ENCODE measurements around the gene CPXM2.

Gene CPXM2

DNA sequence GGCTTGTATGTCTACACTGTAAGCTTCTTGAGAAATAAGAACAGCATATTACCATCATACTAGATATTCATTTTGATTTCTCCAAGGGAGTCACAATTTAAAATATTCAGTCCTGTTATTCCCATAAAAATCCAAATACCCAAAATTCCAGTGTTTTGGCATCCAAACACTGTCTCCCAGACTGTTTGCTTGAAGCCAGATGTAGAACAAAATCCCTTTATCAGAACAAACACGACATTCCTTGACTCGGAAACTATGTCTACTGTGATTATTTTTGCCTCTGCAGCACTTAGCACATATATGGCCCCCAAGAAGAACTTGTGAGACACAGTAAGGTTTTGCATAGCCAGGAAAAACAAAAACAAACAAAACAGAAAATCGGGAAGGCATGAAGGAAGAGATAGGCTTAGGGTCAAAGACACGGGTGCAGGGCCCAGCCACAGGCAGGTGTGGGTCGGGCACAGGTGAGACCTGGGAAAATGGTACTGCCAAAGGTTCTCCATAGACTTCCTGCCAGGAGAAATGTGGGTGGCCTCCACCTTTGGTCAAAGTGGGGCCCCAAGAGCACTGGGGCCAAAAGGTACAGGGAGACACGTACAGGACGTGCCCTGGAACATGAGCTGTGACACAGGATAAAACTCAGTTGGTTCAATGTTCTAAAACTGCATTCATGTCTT is 36.5 kb downstream of the CPXM2 start:
- no peak for DNase-seq (ENCODE audit: low read depth)

DNA sequence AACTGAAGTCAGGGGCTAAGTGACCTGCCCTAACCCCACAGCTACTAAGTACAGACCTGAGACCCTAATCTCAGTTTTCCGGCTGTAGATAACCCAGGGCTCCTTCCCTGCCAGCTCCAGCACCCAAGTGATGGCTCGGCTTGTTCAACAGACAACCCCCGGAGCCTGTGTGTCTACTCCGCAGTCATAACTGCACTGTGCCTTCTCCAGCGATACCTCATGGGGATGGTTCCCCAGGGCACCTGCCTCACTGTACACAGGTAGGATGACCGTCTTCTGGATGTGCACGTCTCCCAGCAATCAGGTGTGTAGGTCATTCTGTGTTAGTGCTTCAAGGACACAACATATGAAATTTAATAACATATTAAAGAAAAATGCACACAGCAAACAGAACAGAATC is 37.1 kb downstream of the CPXM2 start:
- DNase-seq (ENCODE audit: low read depth) = no peak
- no peak overlapping the region for H3K4me3 ChIP-seq (ENCODE audit: low read depth, low read length)

More for the DNA sequence above, 36.5 kb downstream of the CPXM2 start:
- H3K4me3 ChIP-seq (ENCODE audit: low read depth, low read length) = no peak overlapping the region

DNA sequence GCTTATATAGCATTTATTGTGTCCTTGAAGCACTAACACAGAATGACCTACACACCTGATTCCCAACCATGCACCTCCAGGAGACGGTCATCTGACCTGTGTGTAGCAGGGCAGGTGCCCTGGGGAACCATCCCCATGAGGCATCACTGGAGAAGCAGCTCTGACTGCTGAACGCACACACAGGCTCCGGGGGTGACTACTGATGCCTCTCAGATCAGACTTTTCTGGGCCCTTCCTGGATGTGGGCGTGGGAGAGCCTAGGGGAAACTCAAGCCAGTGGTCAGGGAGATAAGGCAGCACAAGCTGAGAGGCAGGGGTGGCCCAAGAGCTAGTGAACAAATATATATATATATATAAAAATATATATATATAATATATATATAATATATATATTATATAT is 37.6 kb downstream of the CPXM2 start:
- no peak overlapping the region for H3K4me3 ChIP-seq (ENCODE audit: low read depth, low read length)
- DNase-seq (ENCODE audit: low read depth) = no peak

DNA sequence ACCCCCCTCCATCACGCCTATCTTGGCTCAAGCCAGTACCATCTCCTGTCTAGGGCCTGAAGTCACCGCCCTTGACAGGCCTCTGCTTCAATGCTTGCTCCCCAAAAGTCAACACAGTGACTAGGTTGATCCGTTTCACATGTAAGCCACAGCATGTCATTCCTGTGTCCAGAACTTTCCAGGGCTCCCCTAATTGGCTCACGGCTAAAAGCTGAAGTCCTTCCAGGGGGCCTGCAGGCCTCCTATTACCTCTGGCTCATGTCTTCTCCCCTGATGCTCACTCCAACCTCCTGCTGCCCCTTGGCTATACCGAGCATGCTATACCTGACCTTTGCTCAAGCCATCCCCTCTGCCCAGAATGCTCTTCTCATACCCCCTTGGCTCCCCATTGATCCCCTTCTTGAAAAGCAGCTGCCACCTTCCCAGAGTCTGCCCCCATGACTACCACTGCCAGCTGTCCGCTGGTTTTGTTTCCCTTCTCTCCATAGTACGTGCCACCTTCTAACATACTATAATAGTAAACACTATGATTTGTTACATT is 39.1 kb downstream of the CPXM2 start:
- DNase-seq (ENCODE audit: low read depth) = no peak
- H3K4me3 ChIP-seq (ENCODE audit: low read depth, low read length) = no peak overlapping the region

DNA sequence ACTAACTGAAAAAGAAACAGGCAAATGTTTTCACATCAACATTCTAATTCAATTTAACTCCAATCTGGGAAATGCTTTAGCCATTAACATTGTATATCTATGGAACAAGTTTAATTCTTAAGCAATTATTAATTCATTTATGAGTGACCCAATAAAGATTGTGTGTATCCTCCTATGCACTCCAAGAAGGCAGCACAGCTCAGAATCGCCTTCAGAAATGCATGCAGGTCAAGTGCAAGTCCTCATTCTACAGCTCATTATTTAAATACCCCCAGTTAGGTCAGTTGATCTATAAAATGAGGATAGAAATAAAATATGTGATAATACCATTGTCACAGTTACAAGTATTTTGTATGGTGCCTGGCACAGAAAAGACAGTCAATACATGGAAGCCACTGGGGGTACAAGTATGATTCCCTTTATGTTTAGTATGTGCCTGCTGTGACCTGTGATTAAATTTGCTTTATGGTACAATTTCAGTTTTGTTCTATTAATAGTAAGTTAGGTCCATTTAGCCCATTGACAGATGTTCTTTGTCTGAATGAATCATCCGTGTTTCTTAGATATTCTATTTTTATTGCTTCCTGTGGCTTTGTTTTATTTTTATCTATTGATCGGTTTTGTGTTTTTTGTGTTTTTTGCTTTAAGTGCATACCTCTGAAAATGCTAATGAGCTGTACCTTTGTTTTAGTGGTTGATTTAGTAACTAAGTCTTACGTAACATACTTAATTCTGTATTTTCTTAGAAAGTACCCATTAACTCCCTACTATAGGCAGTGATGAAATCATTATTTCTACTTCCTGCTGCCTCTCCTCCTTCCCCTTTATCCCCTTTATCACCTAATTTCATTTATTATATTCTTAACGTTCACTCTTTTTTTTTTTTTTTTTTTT is 42.8 kb downstream of the CPXM2 start:
- no peak for DNase-seq (ENCODE audit: low read depth)

DNA sequence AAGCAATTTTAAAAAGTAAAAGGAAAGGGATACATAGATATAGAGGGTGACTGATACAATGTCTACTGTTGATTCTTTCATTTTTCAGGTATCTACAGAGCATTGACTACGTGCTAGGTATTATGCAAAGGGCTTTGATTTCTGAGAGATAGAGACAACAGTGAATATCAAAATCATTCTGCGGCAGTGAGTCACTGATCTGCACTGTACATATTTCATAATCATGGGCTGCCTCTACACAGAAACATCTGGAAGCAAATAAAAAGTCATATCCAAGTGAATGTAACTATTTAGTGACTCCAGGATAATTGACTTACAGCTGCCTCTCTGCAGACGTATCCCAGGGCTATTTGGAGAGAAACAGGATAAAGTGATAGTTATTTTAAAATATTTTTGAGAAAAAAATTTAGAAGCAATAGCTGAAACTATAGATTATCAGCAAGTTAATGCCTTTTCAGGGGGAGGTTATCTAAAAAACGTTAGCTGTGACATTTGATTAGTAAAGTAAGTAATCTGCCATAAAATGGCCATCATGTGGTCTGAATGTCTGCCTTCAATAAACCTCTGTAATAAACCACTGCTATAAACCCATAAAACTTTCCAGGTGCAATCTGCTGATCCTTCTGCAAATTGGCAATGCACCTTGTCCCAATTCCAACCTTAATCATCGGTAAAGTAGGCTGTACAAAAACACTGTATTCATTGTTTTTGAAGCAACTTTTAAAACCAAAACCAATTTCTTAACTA is 43.7 kb downstream of the CPXM2 start:
- DNase-seq (ENCODE audit: low read depth) = no peak
- H3K4me3 ChIP-seq (ENCODE audit: low read depth, low read length) = no peak overlapping the region

More for the DNA sequence above, 42.8 kb downstream of the CPXM2 start:
- no peak overlapping the region for H3K4me3 ChIP-seq (ENCODE audit: low read depth, low read length)

DNA sequence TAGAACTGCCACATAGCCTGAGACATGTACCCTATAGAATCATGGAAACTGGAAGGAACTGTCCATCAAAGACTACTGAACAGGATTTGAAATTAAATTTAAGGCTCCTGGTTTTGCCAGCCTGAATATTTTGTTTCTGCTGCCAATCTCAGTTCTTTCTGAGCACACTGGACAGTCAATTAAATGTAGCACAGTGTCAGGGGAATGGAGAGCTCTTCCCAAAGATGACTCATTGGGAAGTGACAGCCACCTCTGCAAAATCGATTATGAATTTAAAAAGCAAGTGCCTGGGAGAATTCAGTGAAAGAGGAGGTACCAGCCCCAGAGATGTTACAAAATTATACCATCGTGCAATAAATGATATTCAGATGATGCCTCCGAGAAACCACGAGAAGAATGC is 47.8 kb downstream of the CPXM2 start:
- H3K4me3 ChIP-seq (ENCODE audit: low read depth, low read length) = no peak overlapping the region
- DNase-seq (ENCODE audit: low read depth) = no peak

DNA sequence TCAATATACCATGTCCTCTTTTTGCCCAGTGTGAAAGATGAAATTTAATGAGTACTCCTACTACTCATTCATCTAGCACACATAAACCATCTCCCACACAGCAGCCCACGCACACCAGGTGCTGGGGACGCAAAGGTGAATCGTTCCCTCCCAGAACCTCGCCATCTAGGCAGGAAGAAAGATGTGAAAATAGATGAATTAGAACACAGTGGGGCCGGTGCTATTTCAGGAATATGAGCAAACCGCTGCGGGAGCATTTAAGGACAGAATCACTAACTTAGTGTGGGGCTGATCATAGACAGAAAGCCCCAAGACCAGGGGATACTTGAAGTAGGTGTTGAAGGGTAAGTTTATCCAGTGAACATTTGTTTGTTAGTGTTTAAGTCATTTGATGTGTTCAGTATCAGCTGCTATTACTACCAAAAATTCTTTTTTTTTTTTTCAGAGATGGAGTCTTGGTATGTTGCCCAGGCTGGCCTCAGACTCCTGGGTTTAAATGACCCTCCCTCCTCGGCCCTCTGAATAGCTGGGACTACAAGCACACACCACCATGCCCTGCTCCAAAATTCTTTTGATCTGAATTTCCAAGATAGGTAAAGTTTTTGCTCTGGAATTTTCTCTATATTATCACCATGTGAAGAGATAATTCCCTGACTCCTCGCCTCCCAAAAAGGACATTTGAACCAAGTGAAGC is 48.8 kb downstream of the CPXM2 start:
- no peak for DNase-seq (ENCODE audit: low read depth)
- H3K4me3 ChIP-seq (ENCODE audit: low read depth, low read length) = no peak overlapping the region

DNA sequence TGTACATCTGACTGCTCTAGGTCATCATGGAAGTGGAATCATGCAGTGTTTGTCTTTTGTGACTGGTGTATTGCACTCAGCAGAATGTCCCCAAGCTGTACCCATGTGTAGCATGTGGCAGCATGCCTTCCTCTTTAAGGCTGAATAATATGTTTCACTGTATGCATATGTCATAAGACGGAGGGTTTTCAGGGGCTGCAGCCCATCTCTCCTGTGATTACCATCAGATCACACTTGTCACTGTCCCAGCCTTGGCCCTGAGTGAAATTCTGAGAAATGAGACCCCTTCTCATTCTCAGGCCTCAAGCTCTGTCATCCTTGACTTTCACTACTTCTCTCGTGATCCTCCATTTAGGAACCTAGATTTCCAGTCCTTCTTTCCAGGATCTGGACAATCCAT is 50.0 kb downstream of the CPXM2 start:
- no peak for DNase-seq (ENCODE audit: low read depth)
- no peak overlapping the region for H3K4me3 ChIP-seq (ENCODE audit: low read depth, low read length)

DNA sequence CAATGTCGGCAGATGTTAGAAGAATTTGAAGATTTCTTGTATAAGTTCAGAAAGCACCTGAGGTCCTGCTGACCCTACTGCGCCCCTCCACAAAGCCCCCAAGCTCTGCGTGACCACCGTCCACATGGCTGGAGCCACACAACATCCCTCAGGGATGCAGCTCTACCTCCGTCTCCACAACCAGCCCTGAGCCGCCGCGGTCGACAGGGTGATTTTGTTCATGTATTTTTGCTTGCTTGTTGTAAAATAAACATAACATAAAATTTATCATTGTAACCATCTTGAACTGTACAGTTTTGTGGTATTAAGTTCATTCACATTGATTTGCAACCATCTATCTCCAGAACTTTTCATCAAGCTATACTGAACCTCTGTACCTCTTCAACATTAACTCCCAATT is 50.5 kb downstream of the CPXM2 start:
- H3K4me3 ChIP-seq (ENCODE audit: low read depth, low read length) = no peak overlapping the region
- DNase-seq (ENCODE audit: low read depth) = no peak

DNA sequence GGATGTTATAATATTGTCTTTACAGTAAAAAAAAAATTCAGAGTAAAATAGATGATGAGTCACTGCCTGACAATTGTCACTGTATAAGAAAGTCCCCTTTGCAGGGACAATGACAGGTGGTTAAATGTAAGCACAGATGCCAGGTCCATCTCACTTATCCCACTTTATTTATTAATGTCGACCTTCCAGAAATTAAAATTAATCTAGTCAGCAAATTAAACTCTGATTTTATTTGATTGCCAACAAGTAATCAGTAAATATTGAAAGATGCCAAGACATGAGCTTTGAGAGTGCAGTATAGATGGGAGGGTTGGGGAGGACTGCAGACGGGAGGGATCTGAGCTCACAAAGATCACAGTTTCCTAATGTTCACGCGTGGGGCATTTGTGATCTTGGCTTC is 50.9 kb downstream of the CPXM2 start:
- DNase-seq (ENCODE audit: low read depth) = no peak
- H3K4me3 ChIP-seq (ENCODE audit: low read depth, low read length) = no peak overlapping the region

DNA sequence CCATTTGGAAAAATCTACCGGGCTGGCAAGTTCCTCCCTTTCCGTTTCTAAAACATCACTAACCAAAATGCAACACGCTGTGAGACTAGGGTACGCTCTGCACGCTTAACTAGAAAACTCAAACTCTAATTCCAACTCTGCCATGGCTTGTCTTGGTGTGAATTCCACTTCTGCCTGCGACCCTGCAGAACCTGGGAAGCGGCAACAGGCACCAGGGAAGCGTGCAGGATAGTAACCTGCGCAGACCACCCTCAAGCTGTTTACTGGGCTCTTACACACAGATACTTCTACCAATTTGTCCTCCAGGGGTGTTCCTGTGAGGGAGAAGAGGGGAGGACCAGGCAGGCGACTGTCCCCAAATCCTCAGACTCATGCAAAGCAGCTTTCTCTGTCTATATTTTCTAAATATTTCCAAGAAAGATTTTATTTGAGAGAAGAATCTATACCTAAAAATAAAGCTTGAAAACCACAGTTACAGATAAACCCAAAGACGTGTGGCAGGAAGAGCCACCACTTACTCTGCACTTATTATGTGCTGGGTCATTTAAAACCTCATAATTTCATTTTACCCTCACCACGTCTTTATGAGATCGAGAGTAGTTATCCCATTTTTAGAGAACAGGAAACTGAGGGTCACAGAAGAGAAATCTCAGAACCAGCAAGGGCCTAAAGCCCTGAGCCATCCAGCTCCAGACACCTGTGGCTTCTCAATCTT is 52.9 kb downstream of the CPXM2 start:
- H3K4me3 ChIP-seq (ENCODE audit: low read depth, low read length) = no peak overlapping the region
- DNase-seq (ENCODE audit: low read depth) = no peak

DNA sequence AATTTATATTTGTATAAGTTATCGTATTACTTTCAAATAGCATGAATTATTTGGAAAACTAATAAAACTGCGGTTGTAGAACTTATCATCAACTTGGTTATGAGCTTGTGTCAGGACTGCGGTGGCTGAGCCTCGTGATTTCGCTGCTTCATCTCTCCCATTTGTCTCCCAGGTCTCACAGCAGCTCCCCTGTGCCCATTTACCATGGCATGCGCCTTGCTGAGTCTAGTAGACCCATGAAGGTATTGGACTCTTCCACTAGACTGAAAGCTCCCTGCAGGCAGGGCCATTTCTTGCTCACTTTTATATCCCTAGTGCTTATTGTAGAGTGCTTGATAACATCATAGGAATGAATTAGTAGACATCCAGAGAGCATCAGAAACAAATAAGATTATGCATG is 53.9 kb downstream of the CPXM2 start:
- no peak overlapping the region for H3K4me3 ChIP-seq (ENCODE audit: low read depth, low read length)
- no peak for DNase-seq (ENCODE audit: low read depth)

DNA sequence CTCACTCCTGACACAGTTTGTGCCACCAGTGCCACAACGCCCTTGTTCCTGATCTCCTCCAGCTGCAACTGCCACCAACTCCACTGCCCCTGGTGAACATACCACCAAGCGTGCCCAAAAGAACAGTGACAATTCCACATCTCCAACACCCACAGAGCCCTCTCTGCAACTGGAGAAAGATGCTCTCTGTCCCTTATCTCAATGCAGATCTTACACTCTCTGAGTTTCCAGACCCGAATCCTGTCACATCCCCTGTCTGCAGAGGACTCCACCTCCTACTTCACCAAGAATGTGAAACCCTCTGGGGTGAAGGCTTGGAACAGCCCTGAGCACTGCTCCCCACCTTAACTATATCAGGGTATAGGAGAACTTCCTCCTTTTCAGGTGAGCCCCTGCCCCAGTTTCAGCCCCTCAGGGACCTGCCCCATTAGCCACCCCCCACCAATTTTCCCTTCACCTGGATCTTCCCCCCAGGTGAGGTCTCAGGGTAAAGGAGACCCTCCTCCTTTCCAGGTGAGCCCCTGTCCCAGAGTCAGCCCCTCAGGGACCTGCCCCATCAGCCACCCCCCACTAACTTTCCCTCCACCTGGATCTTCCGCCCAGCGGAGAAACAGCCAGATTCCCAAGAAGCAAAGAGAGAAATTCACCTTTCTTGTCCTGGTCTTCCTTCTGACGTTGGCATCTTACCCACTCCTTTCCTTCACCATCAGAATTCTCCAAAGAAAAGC is 55.0 kb downstream of the CPXM2 start:
- no peak for DNase-seq (ENCODE audit: low read depth)
- H3K4me3 ChIP-seq (ENCODE audit: low read depth, low read length) = no peak overlapping the region

DNA sequence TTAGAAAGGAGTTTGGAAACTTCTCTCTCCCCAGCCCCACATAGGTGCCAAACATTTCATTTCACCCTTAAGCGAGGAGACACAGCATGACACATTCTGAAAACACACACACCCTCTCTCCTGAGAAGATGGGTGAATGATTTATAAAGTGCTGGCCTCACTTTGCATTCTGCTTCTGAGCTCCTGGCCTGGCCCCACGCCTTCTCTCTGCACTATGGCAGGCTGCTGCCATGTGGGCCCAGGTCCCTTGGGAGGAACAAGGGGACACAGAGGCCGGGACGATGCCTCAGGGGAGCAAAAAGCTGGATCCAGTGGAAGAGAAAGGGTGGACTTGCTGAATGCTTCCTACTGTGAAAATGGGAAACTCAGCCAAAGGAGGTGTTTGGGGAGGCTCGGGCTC is 56.0 kb downstream of the CPXM2 start:
- H3K4me3 ChIP-seq (ENCODE audit: low read depth, low read length) = no peak overlapping the region
- no peak for DNase-seq (ENCODE audit: low read depth)

DNA sequence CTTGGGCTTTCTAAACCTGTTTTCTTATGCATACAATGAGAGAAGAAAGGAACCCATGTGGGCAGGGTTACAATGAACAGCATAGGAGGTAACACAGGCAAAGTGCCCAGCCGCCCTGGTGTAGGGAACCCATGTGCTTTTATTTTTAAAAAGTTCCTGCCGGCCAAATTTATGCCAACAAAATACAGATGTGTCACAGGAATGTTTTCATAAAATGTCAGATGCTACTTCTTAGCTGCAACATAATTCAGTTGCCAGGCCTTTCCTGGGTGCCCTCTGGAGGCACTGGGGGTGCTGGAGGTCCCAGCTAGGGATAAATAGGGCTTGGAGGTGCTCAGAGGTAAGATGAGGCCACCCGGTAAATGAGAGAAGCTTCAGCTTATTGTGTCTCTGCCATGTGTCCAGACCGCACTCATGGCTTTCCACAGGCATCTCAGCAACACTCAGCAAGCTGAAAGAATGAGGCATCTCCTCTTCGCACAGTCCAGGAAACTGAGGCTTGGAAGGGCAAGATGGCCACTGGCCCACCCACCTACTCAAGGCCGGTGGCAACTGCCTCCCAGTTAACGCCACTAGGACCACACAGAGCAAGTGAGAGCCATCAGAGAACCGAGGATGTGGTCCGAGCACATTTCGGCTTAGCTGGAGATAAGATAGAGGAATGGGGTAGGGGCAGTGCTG is 58.3 kb downstream of the CPXM2 start:
- DNase-seq (ENCODE audit: low read depth) = no peak
- H3K4me3 ChIP-seq (ENCODE audit: low read depth, low read length) = no peak overlapping the region

DNA sequence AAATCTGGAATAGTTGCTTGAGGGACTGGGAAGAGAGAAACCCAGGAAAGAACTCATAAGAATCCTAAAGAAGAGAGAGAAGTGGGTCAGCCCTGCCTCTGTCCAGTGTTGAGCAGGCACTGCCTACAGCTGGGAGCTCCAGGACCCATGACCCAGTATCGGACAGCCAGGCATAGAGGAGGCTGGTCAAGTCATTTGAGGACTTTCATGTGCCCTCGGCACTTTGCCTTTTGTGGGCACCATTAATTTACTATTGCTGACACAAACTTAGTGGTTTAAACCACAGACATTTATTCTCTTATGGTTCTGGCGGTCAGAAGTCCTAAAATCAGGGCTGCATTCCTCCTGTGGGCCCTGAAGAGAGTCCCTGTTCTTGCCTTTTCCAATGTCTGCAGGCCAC is 60.3 kb downstream of the CPXM2 start:
- no peak overlapping the region for H3K4me3 ChIP-seq (ENCODE audit: low read depth, low read length)
- no peak for DNase-seq (ENCODE audit: low read depth)

DNA sequence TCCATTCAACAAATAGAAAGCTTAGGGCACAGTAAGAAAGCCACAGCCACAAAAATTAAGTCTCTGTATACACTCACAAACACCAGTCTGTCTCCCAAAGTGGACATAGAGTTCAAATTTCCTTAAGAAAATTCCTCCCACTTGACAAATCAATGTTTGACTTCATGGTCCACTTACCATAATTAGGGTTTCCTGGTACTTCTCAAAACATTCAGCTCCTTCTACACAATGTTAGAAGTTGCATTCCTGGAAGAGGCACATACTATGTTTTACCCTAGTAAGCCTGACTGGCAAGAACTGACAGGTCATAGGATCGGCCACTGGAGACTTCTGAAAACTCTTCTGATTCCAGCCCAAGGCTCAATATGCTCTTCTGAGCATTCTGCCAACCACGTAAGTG is 70.5 kb downstream of the CPXM2 start:
- no peak for DNase-seq (ENCODE audit: low read depth)
- no peak overlapping the region for H3K4me3 ChIP-seq (ENCODE audit: low read depth, low read length)

All from skeletal muscle cell (primary cell).